HuH-7.5 (cell line): ENCODE data around the gene EPX.

Experiments
- DNase-seq: peaks from one replicate; pipeline ENCODE4 v3.0.0; 2011; ENCODE audit warnings: low spot score

EPX gene

DNA sequence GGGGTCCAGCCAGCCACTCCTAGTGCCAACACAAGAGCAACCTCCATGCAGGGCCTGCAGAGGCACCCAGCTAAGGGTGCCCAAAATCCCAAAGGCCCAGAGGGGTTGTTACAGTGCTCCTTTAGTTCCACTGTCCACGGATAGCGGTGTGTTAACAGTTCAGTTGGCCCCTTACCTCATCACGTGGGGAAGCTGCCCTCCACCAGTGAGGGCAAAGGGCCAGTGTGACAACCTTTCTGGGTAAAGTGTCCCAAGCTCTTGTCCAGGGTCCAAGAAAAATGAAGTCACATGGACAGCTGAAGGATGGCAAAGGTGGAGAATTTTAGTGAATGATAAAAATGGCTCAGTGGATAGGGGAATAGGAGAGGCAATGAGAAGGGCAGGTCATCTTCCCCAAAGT, 35.2 kb downstream of the EPX start:
- no peak for DNase-seq

DNA sequence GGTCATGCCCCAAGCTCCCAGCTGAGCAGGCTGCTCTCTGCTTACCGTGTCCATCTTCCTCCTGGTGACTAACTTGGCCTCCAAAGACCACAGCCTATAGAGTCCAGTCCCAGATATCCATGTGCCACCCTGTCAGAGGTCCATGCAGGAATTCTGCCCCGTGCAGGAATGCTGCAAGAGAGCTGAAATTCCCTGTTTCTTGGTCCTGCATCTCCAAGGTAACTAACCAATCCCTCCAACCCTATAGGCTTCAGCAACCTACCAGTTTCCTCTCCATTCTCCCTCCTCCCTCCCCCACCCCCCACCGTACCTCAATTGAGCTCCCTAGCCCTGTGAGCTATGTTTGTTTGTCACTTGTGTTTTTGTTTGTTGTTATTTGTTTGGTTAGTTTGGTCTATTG, 36.2 kb downstream of the EPX start:
- no peak for DNase-seq

DNA sequence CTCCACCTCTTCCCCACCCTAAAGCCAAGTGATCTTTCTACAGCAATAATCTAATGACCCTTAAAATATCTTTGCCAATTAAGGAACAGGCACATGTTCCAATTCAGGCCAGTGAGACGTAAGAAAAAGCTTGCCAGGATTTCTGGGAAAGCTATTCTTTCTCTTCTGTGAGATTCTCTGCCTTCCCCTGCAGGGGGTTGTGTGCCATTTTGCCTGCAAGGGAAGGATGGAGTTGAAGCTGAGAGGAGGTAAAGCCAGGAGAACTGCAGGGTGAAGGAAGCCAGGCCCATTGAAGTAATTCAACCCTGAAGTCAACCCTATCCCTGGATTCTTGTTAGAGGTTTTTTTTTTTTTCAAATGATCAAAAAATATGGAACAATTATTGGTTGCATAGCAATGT, 36.9 kb downstream of the EPX start:
- DNase-seq: no peak

DNA sequence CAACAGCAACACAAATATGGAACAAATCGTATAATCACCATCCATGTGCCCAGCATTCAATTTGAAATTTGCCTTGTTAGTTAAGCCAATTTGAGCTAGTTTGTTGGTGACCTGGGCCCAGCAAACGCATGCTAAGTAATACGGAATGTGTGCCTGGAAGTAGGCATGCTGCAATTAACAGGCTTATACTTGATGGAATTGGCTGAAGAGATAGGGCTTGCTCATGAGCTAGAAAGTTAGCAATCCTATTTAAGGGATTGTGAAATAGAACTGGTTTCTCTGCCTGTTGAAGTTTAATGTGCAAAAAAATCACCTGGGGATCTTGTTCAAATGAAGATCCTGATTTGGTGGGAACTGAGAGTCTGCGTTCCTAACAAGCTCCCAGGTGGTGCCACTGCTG, 37.4 kb downstream of the EPX start:
- no peak for DNase-seq

DNA sequence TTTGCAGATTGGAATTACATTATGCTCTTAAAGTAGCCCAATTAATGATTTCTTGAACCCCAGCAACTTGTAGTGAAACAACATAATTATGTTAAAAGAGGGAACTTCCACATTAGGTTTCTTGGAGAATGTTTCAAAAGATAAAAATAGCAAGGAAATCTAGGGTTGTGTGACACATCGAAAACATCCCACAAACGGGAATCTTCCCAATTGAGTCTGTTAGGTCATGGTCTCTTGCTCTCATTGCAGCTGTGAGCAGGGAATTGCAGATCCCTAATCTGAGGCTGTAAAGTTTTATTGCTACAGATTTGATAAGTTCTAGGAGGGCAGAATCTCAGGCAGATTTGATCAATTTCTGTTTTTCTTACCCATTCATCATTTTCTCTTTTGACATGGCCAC, 39.1 kb downstream of the EPX start:
- no peak for DNase-seq

DNA sequence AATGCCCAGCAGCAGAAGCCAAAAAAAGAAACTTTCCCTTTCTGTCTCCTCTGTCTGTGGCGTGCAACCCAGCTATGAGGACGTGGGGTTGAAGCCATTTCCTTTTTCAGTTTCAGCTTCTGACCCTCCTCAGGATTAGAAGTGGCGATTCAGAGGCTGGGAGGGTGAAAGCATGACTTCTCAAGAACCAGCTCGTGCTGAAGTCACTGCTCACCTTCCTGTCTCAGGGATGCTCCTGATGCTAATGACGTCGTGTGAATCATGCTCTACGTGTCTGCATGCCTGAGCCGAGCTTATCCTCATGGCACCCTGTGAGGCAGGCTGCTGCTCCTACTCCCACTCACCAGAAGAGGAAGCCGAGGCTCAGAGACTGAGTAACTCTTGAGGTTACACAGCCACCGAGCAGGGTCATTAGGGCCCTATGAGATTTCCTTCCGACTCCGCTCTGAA, 40.2 kb downstream of the EPX start:
- no peak for DNase-seq

DNA sequence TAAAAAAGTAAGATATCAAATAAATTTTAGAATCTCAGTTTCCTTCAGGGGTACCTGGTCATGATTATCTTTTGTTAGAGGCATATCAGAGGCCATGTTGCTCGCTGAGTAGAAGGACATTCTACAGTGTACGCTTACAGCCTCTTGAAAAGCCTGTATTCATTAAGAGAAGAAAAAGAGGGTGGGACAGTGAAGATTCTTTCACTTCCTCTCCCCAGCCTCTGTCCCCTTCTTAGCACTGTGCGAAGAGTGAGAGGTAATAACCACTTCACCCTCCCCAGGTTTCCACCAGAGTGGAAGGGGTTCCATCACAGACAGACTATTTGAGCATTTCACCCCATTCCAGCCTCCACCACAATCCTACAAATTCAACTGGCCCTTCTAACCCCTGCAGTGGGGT, 41.0 kb downstream of the EPX start:
- no peak for DNase-seq

DNA sequence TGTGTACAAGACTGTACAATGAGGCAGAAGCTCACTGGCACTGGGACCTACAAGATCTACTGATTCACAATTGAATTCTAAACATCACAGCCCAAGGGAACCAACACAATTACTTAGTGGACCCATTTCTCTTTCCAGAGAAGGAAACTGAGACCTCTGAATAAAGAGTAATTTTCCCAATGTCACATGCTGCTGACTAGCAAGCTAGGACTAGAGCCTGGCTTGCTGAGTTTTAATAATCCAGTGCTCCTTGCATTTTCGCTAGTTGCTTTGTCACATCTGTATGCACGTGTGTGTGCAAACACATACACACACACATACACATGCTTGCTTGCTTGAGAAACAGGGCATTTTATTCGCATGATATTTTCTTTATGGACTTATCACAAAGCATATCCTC, 42.0 kb downstream of the EPX start:
- no peak for DNase-seq

DNA sequence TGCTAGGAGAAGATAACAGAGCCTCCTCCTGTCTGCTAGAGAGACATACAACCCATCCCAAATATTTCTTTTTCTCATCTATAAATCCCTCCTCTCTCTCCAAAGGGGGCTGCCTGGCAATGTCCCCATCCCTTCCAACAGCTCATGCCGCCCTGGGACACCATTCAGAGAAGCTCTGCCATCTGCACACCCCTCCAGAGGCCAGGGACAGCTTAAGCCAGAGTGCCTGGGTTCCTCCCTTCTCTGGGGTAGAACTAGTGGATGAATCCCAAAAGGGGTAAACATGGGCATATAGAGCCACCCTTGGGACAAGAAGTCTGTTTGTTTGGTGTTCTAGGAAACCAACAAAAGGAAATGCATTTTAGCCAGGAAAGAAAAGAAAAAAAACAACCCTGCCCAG, 43.3 kb downstream of the EPX start:
- DNase-seq: no peak

DNA sequence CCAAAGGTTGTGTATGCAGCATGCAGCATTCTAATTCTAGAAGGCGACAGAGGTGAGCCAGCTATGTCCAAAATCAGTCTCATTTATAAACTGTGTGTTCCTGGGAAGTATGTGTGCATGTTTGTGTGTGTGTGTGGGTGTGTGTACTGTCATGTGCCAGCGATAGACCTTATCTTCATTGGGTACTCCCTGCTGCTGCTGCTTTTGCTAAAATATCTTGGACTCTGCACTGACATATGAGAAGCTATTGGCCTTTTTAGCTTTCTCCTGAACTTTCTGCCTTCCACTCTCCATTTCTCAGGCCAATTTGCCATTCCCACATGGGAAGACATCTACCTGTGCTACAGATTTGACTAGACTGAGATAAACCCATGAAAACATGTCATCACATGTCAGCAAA, 43.9 kb downstream of the EPX start:
- no peak for DNase-seq

DNA sequence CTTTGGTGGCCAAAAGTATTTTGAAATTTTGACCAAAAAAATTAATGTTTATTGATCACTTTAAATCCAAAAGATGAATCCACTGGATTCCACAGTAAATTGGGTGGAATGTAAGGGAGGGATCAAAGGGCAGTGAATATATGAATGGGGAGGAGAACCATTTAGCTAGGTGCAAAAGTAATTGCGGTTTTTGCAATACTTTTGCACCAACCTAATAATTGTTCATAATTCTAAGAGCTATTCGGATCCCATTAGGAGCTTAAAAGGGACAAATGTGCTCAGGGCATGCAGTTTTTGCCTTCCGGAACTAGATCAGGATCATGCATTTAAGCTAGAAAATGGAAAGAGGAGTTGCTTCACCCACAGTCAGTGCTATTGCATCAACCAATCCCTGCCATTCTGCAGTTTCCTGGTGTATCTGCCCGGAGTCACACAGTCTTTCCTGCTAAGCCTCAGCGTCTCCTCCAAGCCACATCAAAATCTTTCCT, 45.7 kb downstream of the EPX start, which contains the start of gene LPO:
Gene LPO (plus strand): TSS at position 438 of the 488 bp plus-strand sequence. CDS start 4,396 bp downstream, outside the sequence.
- DNase-seq: no peak

DNA sequence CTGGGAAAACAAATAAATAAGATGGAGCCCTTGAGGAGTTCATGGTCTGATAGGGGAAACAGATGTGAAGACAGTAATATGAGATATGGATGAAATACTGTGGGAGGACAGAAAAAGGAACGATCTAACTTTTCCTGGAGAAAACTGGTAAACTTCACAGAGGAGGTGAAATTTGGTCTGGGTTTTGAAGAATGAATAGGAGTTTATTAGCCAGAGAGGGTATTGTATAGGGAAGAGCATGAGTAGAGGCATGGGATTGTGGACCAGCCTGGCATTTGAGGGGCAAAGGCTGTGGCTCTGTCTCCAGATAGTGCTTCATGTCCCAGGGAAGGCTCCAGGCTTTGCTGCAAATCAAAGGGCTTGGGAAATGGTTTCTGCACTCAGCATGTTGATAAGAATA, 47.5 kb downstream of the EPX start:
- no peak for DNase-seq

DNA sequence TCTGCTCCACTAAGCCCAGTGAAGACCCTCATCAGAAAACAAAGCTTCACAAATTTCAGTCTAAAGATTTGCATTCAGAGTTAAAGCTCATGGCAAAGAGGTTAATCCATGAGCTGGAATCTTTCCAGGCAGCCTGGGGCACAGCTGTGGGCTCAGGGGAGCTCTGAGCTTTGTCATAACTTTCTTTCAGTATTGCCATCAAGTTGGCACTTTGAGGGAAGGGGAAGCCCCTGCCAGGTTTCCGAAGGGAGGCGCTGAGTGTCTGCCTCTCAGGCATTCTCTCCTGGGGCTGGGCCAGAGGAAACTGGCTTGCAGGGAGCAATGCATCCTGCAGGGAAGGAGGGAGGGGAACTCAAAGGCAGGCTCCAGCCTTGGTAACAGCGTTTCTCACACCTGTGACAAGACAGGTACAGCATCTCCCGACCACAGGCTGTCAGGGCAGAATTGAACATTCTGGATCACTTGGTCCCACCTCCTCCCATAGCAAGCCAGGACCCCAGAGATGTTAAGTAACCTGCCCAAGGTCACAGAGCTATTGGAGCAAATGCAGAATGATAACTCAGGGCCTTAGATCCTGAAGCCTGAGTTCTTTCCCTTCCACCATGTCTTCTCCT, 49.8 kb downstream of the EPX start:
- no peak for DNase-seq

DNA sequence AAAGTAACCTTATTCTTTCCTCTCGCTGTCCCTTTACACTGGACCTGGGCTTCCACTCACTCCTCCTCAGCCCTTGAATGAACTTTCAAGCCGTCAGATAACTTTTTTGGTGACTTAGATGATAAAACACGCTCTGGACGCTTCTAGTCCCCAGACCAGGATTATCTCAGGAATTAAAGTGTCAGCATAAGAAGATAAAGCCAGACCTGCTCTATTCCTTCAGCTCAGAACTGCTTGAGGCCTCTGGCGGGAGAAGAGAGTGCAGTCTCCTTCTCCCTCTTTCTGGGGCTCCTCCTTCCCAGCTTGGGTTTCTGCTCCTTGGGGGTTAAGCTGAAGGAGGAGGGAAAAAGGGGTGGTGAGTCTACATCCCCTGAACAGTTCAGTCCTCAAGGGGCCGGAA, 52.4 kb downstream of the EPX start:
- DNase-seq: no peak

DNA sequence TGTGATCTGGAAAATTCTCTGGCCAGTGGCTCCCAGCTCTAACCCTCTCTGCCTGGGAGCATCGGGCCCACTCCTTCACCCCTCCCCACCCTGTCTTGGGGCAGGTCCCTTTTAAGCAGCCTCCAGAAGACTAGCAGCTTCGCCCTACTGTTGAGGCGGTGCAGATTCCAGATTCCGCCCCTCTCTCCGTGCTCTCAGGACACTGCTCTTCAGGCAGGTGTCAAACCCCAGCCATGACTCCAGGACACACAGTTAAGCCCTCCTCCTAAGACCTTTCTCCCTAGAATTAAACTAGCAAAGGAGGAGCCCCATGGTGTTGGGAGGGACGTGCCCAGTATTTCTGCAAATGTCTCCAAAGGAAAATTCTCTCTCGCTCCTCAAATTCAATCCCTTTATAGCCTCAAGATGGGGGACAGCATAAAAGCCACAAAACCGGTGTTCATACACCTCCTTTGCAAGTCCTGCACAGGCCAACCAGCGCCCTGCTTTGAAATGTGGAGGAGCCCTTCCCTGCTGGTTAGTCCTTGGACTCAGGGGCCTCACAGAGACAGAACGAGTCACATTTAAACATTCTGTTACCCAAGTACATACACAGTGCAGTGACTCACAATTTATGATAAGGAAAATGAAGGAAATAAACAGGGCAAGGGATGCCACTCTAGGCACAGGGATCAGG, 53.0 kb downstream of the EPX start:
- DNase-seq: no peak

DNA sequence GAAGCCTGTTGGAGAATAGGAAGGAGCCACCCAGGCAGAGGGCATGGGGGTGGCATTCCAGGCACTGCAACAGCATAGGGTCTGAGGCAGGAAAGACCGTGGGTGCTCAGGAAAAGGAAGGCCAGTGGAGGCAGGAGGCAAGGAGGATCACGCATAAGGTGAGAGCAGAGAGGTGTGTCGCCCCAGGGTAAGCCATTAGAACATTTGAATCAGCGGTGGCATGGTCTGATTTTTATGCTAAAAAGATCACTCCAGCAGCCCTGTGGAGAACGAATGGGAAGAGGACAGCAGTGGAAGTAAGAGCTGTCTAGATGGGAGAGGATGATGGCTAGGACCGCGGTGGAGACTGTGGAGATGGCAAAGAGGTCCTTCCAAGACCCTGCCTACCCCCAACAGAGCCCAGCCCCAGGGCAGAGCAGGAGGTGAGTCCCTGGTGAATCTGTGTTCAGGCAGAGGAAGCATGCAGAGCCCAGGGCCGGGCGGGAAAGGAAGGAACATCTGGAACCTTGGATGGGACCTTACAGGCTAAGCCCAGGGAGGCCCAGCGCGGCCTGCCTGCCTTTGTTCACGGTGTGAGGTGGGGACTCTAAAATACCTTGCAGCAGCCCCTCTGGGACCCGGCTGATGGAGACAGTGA, 53.7 kb downstream of the EPX start:
- DNase-seq: no peak

DNA sequence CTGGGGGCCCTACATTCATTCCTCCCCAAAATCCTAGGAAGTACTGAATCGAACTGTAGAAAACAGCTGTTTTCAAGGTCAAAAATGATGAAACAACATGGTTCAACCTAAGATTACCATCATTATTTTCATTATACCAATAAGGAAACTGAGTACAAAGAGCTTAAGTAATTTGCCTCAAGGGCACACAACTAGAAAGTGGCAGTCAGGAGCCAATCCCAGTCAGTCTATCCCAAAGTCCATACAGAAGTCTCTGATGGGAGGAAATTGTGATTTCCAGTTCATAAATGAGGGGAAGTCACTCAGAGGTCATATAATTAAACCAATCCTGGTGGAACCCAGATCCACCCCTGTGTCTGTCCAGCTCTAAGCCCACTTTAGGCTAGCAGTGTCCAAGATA, 54.3 kb downstream of the EPX start:
- no peak for DNase-seq

DNA sequence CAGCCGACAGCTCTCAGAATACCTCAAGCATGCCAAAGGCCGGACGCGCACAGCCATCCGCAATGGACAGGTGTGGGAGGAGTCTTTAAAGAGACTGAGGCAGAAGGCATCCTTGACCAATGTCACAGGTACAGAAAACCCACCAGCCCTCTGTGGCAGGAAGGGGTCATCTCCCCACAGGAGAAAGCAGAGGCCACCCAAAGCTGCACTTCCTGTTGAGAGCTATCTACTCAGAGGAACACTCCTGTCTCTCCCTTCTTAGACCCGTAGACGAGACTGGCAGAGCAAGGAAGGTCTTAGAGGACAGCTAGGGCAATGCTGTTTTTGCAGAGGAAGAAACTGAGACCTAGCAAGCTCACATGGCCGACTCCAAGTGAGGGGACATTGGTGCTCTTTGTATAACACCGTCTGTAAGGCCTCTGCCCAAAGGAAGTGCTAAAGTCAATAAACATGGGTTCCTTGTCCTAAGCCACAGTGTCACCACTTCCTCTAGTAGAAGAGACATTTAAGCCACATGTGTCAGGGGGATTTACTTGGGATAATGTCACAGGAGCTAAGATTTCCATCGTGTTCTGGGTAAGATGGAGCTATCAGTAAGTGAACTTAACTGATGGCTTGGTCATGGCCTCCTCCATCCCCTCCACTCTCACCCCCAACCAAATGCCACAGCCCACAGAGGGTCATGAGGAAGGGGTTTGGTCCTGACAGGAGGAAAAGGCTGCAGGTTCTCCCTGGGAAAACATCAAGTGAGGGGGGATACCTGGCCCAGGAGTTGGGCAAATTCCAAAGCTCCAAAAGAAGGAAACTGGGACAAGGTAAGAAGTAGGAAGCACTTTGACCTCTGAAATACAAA, 55.2 kb downstream of the EPX start:
- no peak for DNase-seq

DNA sequence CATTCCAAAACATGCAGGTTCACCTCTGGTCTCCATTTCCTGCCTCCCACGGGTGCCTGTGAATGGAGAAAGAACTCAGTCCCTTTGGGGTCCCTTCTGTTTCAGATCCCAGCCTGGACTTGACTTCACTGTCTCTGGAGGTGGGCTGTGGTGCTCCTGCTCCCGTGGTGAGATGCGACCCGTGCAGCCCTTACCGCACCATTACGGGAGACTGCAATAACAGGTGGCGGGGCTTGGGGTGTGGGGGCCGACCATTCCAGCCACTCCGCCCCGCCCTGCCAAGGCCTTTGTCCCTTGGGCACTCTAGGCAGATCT, 56.4 kb downstream of the EPX start:
- DNase-seq: no peak

DNA sequence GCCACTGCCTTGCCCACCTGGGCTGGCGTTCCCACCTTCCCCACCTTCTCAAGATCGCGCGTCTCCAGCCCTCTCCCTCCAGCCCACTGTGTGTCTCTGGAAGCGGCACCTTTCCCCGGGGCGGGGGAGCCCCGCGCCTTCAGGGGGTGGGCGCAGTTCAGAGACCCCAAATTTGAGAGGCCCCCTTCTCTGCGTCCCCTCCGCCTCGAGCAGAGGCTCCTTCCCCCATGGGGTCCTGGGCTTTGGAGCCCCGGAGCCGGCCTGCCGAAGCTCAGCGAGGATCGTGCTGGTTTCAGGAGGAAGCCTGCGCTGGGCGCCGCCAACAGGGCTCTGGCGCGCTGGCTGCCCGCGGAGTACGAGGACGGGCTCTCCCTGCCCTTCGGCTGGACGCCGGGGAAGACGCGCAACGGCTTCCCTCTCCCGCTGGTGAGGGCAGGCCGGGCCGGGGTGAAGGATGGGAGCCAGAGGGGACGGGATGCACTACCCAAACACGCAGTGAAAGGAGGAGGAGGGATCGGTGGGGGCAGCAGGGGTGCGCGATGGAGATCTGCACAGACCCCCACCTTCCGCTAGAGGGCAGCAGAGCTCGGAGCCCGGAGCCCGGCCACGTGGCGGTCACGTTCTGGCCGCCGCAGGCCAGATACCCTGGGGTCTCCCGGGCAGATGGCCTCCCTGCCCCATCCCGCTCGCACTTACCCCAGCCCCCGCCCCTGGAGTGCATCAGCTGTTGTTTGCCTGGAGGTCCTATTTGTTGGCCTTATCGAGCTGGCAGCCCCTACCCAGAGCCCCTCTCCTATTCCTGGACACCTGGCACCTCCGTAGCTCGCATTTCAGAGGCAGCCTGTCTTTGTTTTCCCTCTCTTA, 57.0 kb downstream of the EPX start:
- DNase-seq: peak; percentile 84

DNA sequence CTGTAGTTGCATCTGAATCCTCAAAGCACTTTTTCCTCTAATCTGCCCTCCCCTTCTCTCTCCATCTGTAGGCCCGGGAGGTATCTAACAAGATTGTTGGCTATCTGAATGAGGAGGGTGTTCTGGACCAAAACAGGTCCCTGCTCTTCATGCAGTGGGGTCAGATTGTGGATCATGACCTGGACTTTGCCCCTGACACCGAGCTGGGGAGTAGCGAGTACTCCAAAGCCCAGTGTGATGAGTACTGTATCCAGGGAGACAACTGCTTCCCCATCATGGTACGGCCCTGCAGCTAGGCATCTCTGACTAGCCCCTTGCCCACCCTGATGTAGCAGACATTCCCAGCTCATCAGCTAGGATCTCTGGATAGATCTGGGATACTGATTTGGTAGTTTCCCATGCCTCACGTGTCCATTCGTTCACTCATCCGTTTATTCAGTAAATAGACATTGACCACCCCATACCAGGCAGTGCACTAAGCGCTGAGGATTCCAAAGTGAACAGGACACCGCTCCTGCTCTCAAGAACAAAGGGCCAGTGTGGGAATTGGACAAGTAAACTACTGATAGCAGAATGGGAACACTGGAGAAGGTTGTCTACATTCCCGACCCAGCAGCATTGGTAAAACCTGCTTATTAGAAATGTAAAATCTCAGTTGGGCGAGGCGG, 58.0 kb downstream of the EPX start:
- no peak for DNase-seq
